Stimulated activated CD4-positive, alpha-beta T cell treated with anti-CD3 and anti-CD28 coated beads, Interleukin-15, amount 100 ng/mL, for 1 hour (primary cell): Measurements from ENCODE around the gene DISC1.

Source experiments
- DNase-seq, 2 donors: peaks; one replicate each; pipeline ENCODE4 v3.0.0-alpha.2; 2020; ENCODE audit warnings: low read depth in 1 of 2, low spot score in 1 of 2

DISC1 gene

DNA sequence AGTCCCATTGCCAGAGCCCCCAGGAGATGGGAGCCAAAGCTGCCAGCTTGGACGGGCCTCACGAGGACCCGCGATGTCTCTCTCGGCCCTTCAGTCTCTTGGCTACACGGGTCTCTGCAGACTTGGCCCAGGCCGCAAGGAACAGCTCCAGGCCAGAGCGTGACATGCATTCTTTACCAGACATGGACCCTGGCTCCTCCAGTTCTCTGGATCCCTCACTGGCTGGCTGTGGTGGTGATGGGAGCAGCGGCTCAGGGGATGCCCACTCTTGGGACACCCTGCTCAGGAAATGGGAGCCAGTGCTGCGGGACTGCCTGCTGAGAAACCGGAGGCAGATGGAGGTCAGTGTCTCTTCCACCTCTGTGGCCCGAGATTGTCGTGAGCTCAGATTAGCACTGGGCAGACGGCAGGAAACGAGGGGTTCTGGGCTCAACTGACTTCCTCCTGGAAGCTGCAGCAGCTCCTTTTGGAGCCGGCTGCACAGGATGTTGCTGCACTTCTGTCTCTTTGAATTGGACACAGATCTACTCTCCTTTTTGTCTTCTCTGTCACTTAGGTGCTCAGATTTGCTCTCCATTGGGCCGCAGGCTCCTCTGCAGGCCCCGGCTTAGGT, 68.0 kb downstream of the DISC1 start:
- DNase-seq = no peak

DNA sequence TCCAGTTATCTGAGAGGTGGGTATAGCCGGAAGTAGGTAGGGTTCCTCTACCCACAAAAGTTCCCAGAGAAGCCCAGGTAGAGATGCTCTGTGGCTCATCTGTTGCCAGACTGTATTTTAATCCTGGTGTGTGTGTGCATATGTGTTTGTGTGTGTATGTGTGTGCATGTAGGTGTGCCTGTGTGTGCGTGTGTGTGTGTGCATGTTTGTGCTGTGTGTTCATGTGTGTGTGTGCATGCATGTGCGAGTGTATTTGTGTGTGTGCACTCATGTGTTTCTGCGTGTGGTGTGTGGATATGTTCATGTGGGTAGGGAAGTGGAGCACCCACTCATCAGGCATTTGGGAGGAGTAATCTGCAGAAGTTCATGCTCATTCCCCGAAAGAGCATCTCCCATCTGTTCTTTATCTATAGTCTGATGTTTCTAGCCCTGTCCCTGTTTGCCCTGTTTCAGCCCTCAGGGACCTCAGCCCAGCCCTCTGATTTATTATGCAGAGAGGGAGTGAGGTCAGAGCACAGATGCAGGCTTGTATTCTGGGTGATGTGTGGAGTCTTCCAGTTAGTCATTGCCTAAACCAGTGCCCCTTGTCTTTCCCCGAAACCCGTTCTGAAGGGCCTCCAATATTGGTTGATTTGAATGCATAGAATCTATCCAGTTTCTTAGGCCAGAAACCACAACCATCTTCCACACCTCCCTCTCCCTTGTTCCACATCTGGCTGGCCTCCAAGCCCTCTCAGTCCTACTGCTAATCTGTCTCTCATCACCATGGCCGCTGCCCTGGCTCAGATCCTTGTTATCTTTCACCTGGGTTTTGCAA, 69.1 kb downstream of the DISC1 start:
- DNase-seq = no peak

DNA sequence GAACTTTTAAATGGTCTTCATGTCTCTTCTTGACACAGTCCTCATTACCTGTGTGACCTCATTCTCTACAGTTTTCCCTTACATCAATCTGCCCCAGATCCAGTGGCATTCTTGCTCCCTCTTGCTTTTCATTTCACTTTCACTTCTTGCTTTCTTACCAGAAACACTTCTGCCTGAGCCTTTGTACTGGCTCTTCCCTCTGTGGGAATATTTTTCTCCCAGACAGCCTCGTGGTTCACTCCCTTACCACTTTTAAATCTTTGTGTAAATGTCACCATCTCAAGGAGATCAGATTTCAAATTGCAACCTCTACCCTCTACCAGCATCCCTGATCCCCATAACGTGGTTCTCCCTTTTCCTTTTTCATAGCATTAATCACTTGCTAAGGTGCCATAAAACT, 73.2 kb downstream of the DISC1 start:
- no peak for DNase-seq

DNA sequence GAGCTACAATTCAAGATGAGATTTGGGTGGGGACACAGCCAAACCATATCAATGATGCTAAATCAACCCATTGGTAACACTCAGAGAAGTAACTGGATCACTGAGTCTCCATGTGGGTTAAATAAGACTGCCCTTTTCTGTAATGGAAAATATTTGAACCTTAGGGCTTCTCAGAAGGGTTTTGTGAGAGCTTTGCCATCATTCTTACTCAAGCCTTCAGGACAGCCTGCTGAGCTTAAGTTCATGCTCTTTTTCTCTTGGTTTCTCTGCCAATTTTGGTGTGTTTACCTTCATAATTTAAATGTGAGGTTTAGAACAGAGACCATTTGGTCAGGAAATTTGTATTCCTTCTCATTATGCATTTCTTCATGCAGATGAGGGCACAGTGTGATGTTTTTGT, 74.7 kb downstream of the DISC1 start:
- no peak for DNase-seq

DNA sequence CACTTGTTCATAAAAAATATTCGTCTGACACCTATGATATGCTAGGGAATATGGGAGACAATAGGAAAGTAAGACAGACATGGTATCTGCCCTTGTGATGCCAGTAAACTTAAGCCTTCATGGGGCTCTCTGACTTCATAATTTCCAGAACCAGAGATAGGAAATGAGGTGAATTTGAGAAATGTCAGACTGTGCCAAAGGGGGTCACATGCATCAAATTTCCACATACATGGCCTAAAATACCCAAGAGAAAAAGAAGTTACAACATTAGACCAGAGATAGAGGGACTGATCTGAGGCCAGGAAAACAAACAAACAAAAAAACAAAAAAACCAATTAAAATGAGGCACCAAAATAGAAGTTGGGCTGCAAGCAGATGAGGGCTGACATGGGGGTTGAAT, 75.7 kb downstream of the DISC1 start:
- no peak for DNase-seq

DNA sequence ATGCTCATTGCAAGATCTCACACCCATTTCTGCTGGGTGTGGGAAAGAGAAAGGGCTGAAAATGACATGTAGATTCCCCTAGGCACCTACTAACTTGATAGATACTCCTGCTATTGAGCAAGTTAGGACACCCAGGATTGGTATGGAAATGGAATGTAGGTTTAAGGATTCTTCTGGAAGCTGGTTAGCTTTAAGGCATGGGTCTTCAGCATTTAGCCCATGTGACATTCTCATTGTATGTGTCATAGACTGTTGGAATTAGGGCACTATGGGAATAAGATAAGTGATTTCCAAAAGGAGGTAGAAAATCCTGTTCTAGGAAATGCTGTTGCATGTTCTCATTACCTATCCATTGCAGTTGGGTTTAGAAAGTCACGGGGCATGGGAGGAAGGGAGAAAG, 76.2 kb downstream of the DISC1 start:
- no peak for DNase-seq

DNA sequence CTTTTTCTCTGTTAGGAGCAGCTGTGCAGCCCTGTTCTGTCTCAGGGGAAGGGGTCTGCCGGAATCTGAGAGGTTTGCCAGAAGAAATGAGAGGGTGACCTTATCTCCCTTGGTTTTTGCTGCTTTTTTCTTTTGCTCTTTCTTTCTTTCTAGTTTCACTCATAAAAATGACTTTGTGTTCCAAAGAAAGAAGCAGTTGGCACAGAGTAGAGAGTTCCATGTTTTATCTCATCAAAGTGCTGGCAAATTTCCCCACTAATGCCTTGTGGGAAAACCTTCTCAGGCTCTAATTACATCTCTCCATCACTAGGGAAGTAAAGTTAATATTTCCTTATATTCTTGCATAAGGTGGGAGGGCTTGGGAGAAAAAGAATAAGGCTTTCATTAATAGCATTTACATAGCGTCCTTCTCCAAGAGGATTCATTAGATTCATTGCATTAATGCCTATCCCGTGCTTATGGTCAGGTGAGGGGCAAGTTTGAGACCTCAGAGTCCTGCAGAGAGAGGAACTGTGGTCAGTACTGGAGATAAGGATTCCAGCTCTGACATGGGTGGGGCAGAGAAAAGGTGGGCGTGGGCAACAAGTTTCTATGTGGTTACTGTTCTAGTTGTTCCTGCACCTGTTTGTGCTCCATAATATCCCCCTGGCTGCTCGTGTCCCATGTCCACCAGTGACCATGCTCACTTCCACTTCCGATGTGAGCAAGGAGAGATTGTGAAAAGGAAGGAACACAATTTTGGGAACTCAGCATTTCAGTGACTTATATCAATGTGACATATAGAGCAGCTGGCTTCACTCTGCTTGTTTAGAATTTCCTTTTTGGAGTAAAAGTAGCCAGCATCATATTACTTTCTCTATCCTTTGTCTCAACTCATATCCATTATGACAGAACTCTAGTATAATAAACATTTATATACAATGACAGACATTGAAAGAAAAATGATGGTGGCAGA, 79.5 kb downstream of the DISC1 start:
- DNase-seq = no peak

DNA sequence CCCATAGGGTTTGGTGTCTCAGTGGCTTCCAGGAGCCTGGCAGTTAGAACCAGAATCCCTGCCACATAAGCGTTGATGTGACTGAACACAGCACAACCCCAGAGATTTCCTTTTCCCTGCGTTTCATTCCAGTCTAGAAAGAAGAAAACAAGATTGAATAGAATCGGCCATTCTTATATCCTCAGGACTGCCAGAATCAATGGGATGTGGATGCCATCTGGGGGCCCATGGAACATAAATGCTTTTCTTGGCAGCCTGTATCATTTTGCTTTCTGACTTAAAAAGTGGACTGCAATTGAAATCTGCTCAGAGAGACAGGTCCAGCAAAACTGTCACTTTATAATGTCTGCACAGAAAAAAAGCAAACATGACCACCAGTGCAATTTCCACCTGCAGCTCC, 80.3 kb downstream of the DISC1 start:
- no peak for DNase-seq

DNA sequence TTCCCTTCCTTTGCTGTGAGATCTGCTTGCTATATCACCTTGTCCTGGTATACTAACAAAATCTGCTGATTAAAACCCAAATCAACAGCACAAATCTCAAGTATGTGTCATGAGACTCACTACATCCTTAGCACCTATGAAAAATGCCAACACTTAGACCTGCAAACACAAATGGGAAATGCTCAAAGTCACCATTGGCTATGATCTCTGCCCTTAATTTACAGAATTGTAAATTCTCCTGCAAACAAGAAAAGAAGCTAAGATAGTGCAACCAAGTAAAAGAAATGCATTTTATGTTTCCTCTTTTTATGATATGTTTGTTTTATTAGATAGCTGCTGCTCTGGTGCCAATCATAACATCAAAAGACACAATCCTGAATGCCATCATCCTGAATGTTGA, 80.8 kb downstream of the DISC1 start:
- no peak for DNase-seq

DNA sequence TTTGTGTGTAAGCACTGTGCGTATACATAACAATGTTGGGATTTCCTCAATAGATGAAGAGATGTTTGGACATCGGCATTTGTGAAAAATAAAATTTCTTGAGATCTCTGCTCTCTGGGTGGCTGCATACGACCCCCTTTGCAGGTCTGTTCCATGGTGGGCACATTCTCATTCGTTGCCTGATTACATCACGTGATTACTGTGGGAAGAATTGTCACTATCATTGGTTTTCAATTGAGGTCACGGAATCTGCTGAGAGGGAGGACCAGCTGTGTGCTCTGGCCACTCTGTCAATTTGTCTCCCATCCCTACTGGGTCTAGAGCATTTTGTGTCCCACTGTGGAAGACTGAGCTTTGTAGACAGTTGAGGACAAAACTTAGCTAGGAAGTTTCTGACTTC, 81.8 kb downstream of the DISC1 start:
- DNase-seq = no peak

DNA sequence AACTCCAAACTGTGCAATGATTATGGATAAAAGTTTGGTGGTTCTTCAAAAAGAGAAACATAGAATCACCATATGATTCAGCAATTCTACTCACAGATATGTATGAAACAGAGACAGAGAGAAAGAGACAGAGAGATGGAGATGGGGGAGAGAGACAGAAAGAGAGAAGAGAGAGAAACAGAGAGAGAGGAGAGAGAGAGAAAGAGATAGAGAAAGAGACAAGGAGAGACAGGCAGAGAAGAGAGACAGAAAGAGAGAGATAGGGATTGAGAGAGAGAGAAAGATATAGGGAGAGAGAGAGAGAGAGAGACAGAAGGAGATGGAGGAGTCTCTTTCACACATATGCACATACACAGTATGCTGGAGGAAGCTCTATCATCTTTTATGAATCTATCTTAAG, 87.8 kb downstream of the DISC1 start:
- no peak for DNase-seq

DNA sequence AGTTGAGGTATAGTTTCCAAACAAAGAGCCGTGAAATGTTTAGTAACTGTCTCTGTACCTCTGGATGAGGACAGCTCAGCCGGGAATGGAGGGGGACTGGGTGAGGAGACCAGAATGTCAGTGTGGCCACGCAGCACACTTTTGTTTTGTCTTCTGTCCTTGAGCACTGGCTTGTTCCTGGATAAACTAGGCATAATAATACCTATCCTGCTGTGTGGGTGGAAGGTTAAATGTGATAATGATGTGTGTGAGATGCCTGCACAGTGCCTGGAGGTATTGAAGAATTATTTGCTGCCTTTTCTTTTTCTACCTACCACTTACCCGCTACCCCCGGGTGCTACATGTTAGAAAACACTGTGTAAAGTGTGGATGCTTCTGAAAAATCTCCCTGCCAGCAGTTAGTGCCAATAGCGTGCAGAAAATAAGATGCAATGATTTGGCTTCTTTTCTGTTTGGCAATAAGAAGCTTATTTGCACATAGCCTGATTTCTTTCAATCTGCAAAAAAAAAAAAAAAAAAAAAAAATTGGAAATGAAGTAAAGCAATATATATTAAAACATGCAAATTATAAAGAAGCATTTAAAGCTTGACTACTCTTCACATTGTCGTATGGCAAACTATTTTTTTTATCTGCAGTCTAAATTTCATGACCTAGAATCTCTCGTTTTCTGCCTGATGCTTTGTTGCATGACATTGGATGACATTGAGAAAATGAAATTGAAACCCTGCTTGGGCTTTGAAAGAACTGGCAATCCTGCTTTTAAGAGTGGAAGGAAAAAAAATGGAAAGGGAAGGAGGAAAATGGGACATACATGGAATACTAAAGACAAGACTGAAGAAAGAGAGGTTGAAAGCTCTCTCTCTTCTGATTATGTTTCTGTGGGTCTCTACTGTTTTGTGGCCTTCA, 89.5 kb downstream of the DISC1 start:
- DNase-seq = no peak

DNA sequence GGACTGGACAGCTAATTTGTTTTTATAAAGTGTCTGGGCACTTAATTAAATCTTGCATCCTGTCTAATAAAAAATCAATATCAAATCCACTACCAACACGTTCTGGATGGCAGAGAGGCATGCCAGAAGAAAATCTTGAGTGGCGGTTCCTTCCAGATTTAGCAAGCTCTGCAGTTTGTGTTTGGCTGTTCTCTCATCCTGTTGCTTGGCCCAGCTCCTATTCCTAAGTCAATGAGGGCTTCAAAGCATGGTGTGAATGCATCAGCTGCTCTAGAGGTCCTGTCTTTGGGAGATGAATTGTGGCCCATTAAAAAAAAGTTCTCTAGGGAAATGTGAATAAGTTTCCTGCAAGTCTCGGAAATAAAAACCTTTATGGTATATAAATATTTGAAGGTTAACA, 90.3 kb downstream of the DISC1 start:
- DNase-seq = no peak

DNA sequence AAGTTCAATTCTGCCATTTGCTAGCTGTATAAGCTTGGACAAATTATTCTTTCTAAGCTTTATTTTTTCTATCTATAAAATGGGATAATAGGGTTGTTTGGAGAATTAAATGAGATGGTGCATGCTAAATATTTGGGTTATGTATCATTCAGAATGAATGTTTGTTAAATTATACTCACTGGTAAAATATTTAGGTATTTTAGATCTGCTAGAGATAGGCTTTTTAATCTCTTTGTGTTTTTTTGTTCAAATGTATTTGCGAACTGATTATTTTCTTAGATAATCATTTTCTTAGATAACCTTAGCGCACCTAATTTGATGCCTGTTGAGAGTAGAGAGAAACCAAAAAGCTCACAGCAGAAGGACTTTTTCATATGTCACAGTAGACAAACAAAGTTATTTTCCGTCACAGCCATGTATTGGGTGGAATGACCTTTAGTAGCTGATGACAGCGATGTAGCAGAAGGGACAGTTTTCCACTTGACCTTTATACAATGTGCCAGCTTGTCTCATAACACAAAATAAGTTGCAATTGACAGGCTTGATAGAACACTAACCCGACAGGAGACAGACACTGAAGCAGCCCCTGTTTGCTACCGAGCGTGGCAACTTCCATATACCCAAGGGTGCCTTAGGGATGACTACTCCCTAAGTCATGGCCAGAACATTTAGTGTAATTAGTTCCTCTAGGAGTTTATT, 93.0 kb downstream of the DISC1 start:
- no peak for DNase-seq

DNA sequence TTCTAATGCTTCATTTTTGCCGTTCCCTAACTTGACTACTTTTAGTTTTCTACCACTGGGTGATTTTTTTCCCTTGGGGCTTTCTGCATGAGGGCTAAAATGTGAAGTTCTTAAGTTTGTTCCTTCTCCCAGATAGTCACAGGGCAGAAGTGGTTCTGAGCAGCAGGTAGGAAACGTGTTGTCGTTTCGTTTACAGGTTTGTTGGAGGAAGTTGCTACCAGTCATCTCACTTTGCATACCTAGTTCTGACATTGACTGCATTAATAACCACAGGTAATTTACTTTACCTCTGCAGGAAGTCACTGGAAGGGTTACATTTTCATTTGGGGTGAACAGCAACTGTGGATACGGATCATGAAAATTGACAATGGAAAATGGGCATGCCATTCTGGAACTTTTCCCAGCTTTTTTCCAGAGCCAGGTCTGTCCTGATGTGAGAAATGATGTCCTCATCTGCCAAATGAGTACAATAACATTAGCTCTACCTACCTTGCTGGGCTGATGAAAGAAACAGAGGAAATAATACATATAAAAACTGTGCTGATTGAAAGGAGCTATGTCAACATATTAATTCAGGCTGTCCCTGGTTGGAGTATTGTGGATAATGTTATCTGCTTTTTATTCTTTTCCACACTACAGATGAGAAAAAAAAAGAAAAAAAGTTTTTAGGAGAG, 94.2 kb downstream of the DISC1 start:
- no peak for DNase-seq

DNA sequence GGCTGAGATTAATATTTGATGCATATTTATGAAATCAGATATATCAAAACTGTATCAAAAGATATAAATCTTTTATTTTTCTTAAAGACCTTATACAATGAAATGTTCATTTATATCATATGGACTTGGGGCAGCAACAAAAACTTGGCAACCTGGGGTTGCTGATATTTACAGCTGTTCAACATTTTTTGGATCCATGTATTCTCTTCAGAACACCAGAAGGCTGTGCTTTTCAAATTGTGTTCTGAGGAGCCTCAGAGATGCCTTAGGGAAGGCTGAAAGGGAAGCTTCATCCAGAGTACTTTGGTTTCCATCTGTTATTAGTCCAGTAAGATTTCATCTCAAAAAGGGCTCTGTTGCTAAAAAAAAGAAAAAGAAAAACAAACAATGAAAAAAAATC, 94.8 kb downstream of the DISC1 start:
- no peak for DNase-seq

DNA sequence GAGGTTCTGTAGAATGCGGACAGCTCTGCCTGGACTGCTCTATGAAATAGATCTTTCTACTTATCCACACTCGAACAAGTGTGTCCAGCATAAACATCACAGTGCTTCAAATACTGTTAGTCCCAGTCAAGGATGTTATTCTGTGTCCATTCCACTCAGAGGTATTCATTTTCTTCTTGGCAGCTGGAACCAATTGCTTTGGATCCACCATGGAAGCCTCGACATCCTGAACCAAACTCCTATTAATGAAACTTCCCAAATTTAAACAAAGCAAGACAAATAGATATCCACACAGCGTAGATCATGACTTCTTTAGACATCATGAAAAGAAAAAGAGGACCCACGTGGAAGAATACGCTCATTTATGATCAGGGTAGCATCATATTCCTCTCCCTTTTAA, 95.8 kb downstream of the DISC1 start:
- DNase-seq = no peak

DNA sequence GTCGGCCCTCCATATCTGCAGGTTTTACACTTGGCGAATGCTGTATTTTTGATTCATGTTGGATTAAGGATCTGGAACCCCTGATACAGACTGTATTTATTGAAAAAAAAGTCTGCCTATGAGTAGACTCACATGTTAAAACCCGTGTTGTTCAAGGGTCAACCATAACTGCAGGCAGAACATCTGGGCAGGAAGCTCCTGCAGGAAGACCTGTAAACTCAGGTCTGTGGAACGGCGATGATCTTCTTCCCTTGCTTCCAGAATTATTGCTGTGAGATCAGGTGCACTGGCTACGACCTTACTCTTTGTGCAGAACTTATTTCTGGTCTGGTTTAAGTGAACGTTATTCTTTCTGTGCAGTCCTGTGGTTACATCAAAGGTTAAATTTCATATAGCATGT, 96.6 kb downstream of the DISC1 start:
- DNase-seq = no peak

DNA sequence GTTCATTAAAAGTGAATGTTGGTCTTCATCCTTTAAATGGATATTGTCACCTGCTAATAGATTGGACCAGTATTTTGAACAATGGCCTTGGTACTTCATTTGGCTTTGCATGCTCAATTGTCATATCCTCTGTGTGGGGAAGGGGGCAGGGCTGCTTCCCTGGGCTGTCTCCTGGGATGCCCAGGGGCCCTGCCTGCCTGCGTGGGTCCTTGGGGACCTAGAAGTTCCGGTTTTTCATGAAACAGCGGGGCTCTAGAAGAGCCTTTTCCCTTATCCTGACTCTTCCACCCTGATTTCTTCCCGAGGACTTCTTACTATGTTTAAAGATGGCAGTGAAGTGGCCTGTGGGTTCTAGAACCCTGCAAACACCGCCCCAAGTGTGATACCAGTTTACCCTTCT, 97.5 kb downstream of the DISC1 start:
- no peak for DNase-seq
